Stimulated activated naive CD8-positive, alpha-beta T cell treated with anti-CD3 and anti-CD28 coated beads, Interleukin-15, Interleukin-2, amounts not matched to agents 100 ng/mL and 50 ng/mL, for 24 hours (primary cell): Measurements from ENCODE around the gene WDR87.
"Not testable (repeated sequence)": the region's sequence is repeated elsewhere in the genome, so short reads cannot be mapped to it uniquely, and the experiment has no call there.

ENCODE experiments used
- H3K27ac Mint-ChIP-seq: one replicate; pipeline ENCODE4 v1.8.0; 2021; ENCODE audit warnings: mild to moderate bottlenecking, mixed read lengths
- H3K27me3 Mint-ChIP-seq: one replicate; pipeline ENCODE4 v1.8.0; 2021; ENCODE audit warnings: mixed read lengths
- H3K36me3 Mint-ChIP-seq: one replicate; pipeline ENCODE4 v1.8.0; 2021; ENCODE audit warnings: low read depth, mixed read lengths
- H3K4me1 Mint-ChIP-seq: one replicate; pipeline ENCODE4 v1.8.0; 2021; ENCODE audit warnings: low read depth, mixed read lengths
- H3K4me3 Mint-ChIP-seq: one replicate; pipeline ENCODE4 v1.8.0; 2021; ENCODE audit warnings: mild to moderate bottlenecking, mixed read lengths
- H3K9me3 Mint-ChIP-seq: one replicate; pipeline ENCODE4 v1.8.0; 2021; ENCODE audit warnings: mixed read lengths

WDR87 gene

GRCh38 chr19:37874784-37875183, 31.6 kb downstream of the WDR87 start:
- H3K27me3 Mint-ChIP-seq: peaks cover 2% of the 10 kb centered on the region
- H3K36me3 Mint-ChIP-seq: no peaks in the 10 kb centered on the region
- H3K4me3 Mint-ChIP-seq: no peak overlapping the region
- H3K4me1 Mint-ChIP-seq: no peaks in the 10 kb centered on the region
- no peak overlapping the region for H3K27ac Mint-ChIP-seq
- H3K9me3 Mint-ChIP-seq: peaks cover 5% of the 10 kb centered on the region

GRCh38 chr19:37872383-37872782, 34.0 kb downstream of the WDR87 start:
- Mint-ChIP-seq H3K27me3 (peaks cover 9% of the 10 kb centered on the region), H3K4me3 (no peak overlapping the region), H3K4me1 (no peaks in the 10 kb centered on the region), H3K36me3 (no peaks in the 10 kb centered on the region), H3K27ac (no peak overlapping the region), H3K9me3 (peaks cover 8% of the 10 kb centered on the region)

- Mint-ChIP-seq H3K36me3 (no peaks in the 10 kb centered on the region), H3K27me3 (peaks cover 15% of the 10 kb centered on the region), H3K9me3 (peaks cover 8% of the 10 kb centered on the region), H3K27ac (no peak overlapping the region), H3K4me3 (no peak overlapping the region), H3K4me1 (no peaks in the 10 kb centered on the region)
These were observed 36.5 kb downstream of the WDR87 start for GRCh38 chr19:37869766-37870340.

GRCh38 chr19:37867831-37868230, 38.6 kb downstream of the WDR87 start:
- H3K9me3 Mint-ChIP-seq: peaks cover 8% of the 10 kb centered on the region
- H3K4me1 Mint-ChIP-seq: no peaks in the 10 kb centered on the region
- H3K27me3 Mint-ChIP-seq: peaks cover 15% of the 10 kb centered on the region
- no peak overlapping the region for H3K4me3 Mint-ChIP-seq
- no peaks in the 10 kb centered on the region for H3K36me3 Mint-ChIP-seq
- H3K27ac Mint-ChIP-seq: no peak overlapping the region

GRCh38 chr19:37865930-37866329, 40.5 kb downstream of the WDR87 start:
- H3K36me3 Mint-ChIP-seq, H3K4me3 Mint-ChIP-seq, H3K9me3 Mint-ChIP-seq, H3K27ac Mint-ChIP-seq, H3K4me1 Mint-ChIP-seq: not testable (repeated sequence)
- peaks cover 15% of the 10 kb centered on the region for H3K27me3 Mint-ChIP-seq

GRCh38 chr19:37864501-37864900, 41.9 kb downstream of the WDR87 start:
- Mint-ChIP-seq H3K27ac (no peak overlapping the region), H3K9me3 (peaks cover under 1% of the 10 kb centered on the region), H3K4me1 (no peaks in the 10 kb centered on the region), H3K36me3 (no peaks in the 10 kb centered on the region), H3K4me3 (no peak overlapping the region), H3K27me3 (peaks cover 10% of the 10 kb centered on the region)

GRCh38 chr19:37855098-37855497, 51.3 kb downstream of the WDR87 start:
- Mint-ChIP-seq H3K4me3 (no peak overlapping the region), H3K9me3 (no peaks in the 10 kb centered on the region), H3K4me1 (no peaks in the 10 kb centered on the region), H3K27ac (no peak overlapping the region), H3K36me3 (no peaks in the 10 kb centered on the region), H3K27me3 (no peaks in the 10 kb centered on the region)

- Mint-ChIP-seq H3K27me3 (no peaks in the 10 kb centered on the region), H3K4me3 (no peak overlapping the region), H3K4me1 (no peaks in the 10 kb centered on the region), H3K27ac (no peak overlapping the region), H3K36me3 (no peaks in the 10 kb centered on the region), H3K9me3 (no peaks in the 10 kb centered on the region)
These were observed 60.5 kb downstream of the WDR87 start for GRCh38 chr19:37845932-37846331.
